Activated T-cell treated with anti-CD3 and anti-CD28 coated beads, Interleukin-2, amount 50 U/mL, for 24 hours (primary cell): ENCODE measurements around the gene KRTAP9-6.

Experiments
- DNase-seq: peaks from one replicate; pipeline ENCODE4 v3.0.0-alpha.2; 2020
- H3K27ac Mint-ChIP-seq: 2 replicates; pipeline ENCODE4 v1.8.0; 2020; ENCODE audit warnings: mild to moderate bottlenecking, mixed read lengths
- H3K27me3 Mint-ChIP-seq: 2 replicates; pipeline ENCODE4 v1.8.0; 2020; ENCODE audit warnings: mixed read lengths
- H3K36me3 Mint-ChIP-seq: 2 replicates; pipeline ENCODE4 v1.8.0; 2020; ENCODE audit warnings: low read depth, mixed read lengths
- H3K4me1 Mint-ChIP-seq: 2 replicates; pipeline ENCODE4 v1.8.0; 2020; ENCODE audit warnings: low read depth, mixed read lengths
- H3K4me3 Mint-ChIP-seq: 2 replicates; pipeline ENCODE4 v1.8.0; 2020; ENCODE audit warnings: mild to moderate bottlenecking, moderate library complexity, mixed read lengths
- H3K9me3 Mint-ChIP-seq: 2 replicates; pipeline ENCODE4 v1.8.0; 2020; ENCODE audit warnings: mixed read lengths

Gene KRTAP9-6

GRCh38 chr17:41298458-41299135 lies 33.4 kb downstream of the KRTAP9-6 start:
- Mint-ChIP-seq H3K27ac (no peak overlapping the region), H3K4me1 (peaks cover 9% of the 10 kb centered on the region), H3K4me3 (no peak overlapping the region), H3K36me3 (no peaks in the 10 kb centered on the region), H3K27me3 (no peaks in the 10 kb centered on the region), H3K9me3 (peaks cover 13% of the 10 kb centered on the region)
- no peak for DNase-seq

- peaks cover 13% of the 10 kb centered on the region for H3K9me3 Mint-ChIP-seq
- H3K4me3 Mint-ChIP-seq: no peak overlapping the region
- no peak for DNase-seq
- no peaks in the 10 kb centered on the region for H3K36me3 Mint-ChIP-seq
- no peaks in the 10 kb centered on the region for H3K27me3 Mint-ChIP-seq
- no peak overlapping the region for H3K27ac Mint-ChIP-seq
- peaks cover 9% of the 10 kb centered on the region for H3K4me1 Mint-ChIP-seq
Observed at GRCh38 chr17:41301204-41301790, 36.1 kb downstream of the KRTAP9-6 start.

GRCh38 chr17:41301916-41302901 lies 37.0 kb downstream of the KRTAP9-6 start, which contains the start of gene KRTAP29-1:
Gene KRTAP29-1, minus strand, starts transcription at chr17:41302851. Its CDS starts 0 bp downstream, at chr17:41302851.
- Mint-ChIP-seq H3K9me3 (peaks cover 13% of the 10 kb centered on the region), H3K36me3 (no peaks in the 10 kb centered on the region), H3K27ac (no peak within 1 kb of the TSS), H3K4me3 (no peak within 1 kb of the TSS), H3K27me3 (no peaks in the 10 kb centered on the region), H3K4me1 (peaks cover 17% of the 10 kb centered on the region)
- DNase-seq: no peak

GRCh38 chr17:41302981-41303380 lies 37.8 kb downstream of the KRTAP9-6 start:
- no peak for DNase-seq
- Mint-ChIP-seq H3K27me3 (no peaks in the 10 kb centered on the region), H3K4me3 (no peak overlapping the region), H3K27ac (no peak overlapping the region), H3K9me3 (peaks cover 13% of the 10 kb centered on the region), H3K4me1 (peaks cover 25% of the 10 kb centered on the region), H3K36me3 (no peaks in the 10 kb centered on the region)

- Mint-ChIP-seq H3K27ac (no peak overlapping the region), H3K4me1 (peaks cover 36% of the 10 kb centered on the region), H3K9me3 (peaks cover 13% of the 10 kb centered on the region), H3K4me3 (no peak overlapping the region), H3K36me3 (no peaks in the 10 kb centered on the region), H3K27me3 (no peaks in the 10 kb centered on the region)
- DNase-seq: no peak
Observed at GRCh38 chr17:41304091-41304490, 38.9 kb downstream of the KRTAP9-6 start.

GRCh38 chr17:41307647-41308046 lies 42.5 kb downstream of the KRTAP9-6 start:
- Mint-ChIP-seq H3K36me3 (no peaks in the 10 kb centered on the region), H3K9me3 (no peaks in the 10 kb centered on the region), H3K27me3 (no peaks in the 10 kb centered on the region), H3K4me1 (peaks cover 50% of the 10 kb centered on the region), H3K27ac (peak overlapping the region; percentile 82), H3K4me3 (no peak overlapping the region)
- DNase-seq: no peak

- H3K4me3 Mint-ChIP-seq: peak overlapping the region; percentile 38
- DNase-seq: peak; percentile 69
- H3K4me1 Mint-ChIP-seq: peaks cover 50% of the 10 kb centered on the region
- no peaks in the 10 kb centered on the region for H3K36me3 Mint-ChIP-seq
- H3K27me3 Mint-ChIP-seq: no peaks in the 10 kb centered on the region
- H3K27ac Mint-ChIP-seq: peak overlapping the region; percentile 82
- no peaks in the 10 kb centered on the region for H3K9me3 Mint-ChIP-seq
Observed at GRCh38 chr17:41308251-41308917, 43.2 kb downstream of the KRTAP9-6 start.

- Mint-ChIP-seq H3K9me3 (no peaks in the 10 kb centered on the region), H3K27me3 (no peaks in the 10 kb centered on the region), H3K27ac (peak within 1 kb of the TSS; percentile 82), H3K36me3 (no peaks in the 10 kb centered on the region), H3K4me3 (peak within 1 kb of the TSS; percentile 38), H3K4me1 (peaks cover 50% of the 10 kb centered on the region)
- DNase-seq: no peak
Observed at GRCh38 chr17:41308918-41309359, 43.8 kb downstream of the KRTAP9-6 start, which contains the start of gene KRTAP16-1. Gene KRTAP16-1, minus strand, starts transcription at chr17:41309309. Its CDS starts 56 bp downstream, at chr17:41309253.

GRCh38 chr17:41311111-41311510 lies 45.9 kb downstream of the KRTAP9-6 start:
- Mint-ChIP-seq H3K27me3 (no peaks in the 10 kb centered on the region), H3K9me3 (no peaks in the 10 kb centered on the region), H3K4me3 (no peak overlapping the region), H3K27ac (no peak overlapping the region), H3K36me3 (no peaks in the 10 kb centered on the region), H3K4me1 (peaks cover 50% of the 10 kb centered on the region)
- no peak for DNase-seq

GRCh38 chr17:41315204-41315794 lies 50.1 kb downstream of the KRTAP9-6 start, which contains the start of gene KRTAP17-1:
Gene KRTAP17-1, minus strand, starts transcription at chr17:41315710. Its CDS starts 60 bp downstream, at chr17:41315650.
- Mint-ChIP-seq H3K36me3 (no peaks in the 10 kb centered on the region), H3K9me3 (peaks cover 13% of the 10 kb centered on the region), H3K4me1 (peaks cover 13% of the 10 kb centered on the region), H3K27ac (no peak within 1 kb of the TSS), H3K27me3 (no peaks in the 10 kb centered on the region), H3K4me3 (no peak within 1 kb of the TSS)
- no peak for DNase-seq
